ENCODE measurements around the gene PNLIPRP2. TPM values are rescaled to one million over a fixed set of nuclear protein-coding genes. Genes with fewer than 3 reads are reported as not detected.

Gene PNLIPRP2
- polyA plus RNA-seq, 1 of the 3 experiments (the other 2 are of a cell fraction) = not detected

- CTCF ChIA-PET = interaction anchor here (0.8 to 1.2 kb wide), 2 partner anchors 151 to 160 kb away, joined by 3 read pairs; no protein-coding TSS in a partner anchor
- TF ChIP-seq RAD21 (IDR thresholded peaks at IDR 0.05; ENCODE audit: low read length) (no peak), REST (IDR thresholded peaks at IDR 0.05; ENCODE audit: low read depth, low read length) (no peak), EZH2phosphoT487 (IDR thresholded peaks at IDR 0.05; ENCODE audit: borderline replicate concordance, low read depth) (no peak), ELF1 (IDR thresholded peaks at IDR 0.05) (no peak), IRF3 (IDR thresholded peaks at IDR 0.05; ENCODE audit: low read depth, low read length) (no peak), RCOR1 (IDR thresholded peaks at IDR 0.05; ENCODE audit: low read length) (no peak), SIN3A (IDR thresholded peaks at IDR 0.05; ENCODE audit: borderline replicate concordance, low read depth, low read length) (no peak), RFX5 (IDR thresholded peaks at IDR 0.05; ENCODE audit: low read length) (no peak), CTCF (IDR thresholded peaks at IDR 0.05) (no peak), FOSL2 (IDR thresholded peaks at IDR 0.05; ENCODE audit: borderline replicate concordance, low read depth) (no peak), MXI1 (IDR thresholded peaks at IDR 0.05; ENCODE audit: low read depth, low read length) (no peak), EP300 (IDR thresholded peaks at IDR 0.05; ENCODE audit: borderline replicate concordance in 1 of 2, low read depth in 1 of 2, low read length in 1 of 2) (no peak), NFIC (IDR thresholded peaks at IDR 0.05; ENCODE audit: borderline replicate concordance) (no peak), PBX3 (IDR thresholded peaks at IDR 0.05) (no peak), CHD2 (IDR thresholded peaks at IDR 0.05; ENCODE audit: low read length, partially characterized antibody) (no peak), FOXM1 (IDR thresholded peaks at IDR 0.05; ENCODE audit: low read depth) (no peak), TAF1 (IDR thresholded peaks at IDR 0.05; ENCODE audit: borderline replicate concordance, low read depth, low read length) (no peak), GATA2 (CRISPR knock-in tag; IDR thresholded peaks at IDR 0.05) (no peak), SMC3 (IDR thresholded peaks at IDR 0.05; ENCODE audit: low read depth, low read length) (no peak)
Observed at GRCh38 chr10:116636385-116636784, 15.6 kb downstream of the PNLIPRP2 start.

More at GRCh38 chr10:116636385-116636784, 15.6 kb downstream of the PNLIPRP2 start:
- no peaks in the 10 kb centered on the region for H3K9me2 ChIP-seq
- no peaks in the 10 kb centered on the region for H3K79me2 ChIP-seq (ENCODE audit: insufficient read depth)
- no peak overlapping the region for H3K9ac ChIP-seq
- DNase-seq = no peak
- no peaks in the 10 kb centered on the region for H3F3A ChIP-seq (replicated peaks; ENCODE audit: insufficient read depth)
- H3K36me3 ChIP-seq (replicated peaks in 1 of 2; ENCODE audit: control insufficient read depth in 1 of 2, insufficient read depth in 2 of 2, low read length in 1 of 2) = no peaks in the 10 kb centered on the region
- no peaks in the 10 kb centered on the region; the same call in 1 of the 2 replicates for H3K27me3 ChIP-seq (ENCODE audit: insufficient read depth)
- no peak overlapping the region for H3K27ac ChIP-seq (ENCODE audit: low read depth in 2 of 2, low read length in 1 of 2)
- H3K4me1 ChIP-seq (ENCODE audit: control insufficient read depth in 1 of 2, insufficient read depth in 2 of 2, low read depth in 1 of 2, low read length in 1 of 2) = no peaks in the 10 kb centered on the region
- no peaks in the 10 kb centered on the region for H3K9me3 ChIP-seq
- H3K4me2 ChIP-seq = no peak overlapping the region
- H4K20me1 ChIP-seq (ENCODE audit: insufficient read depth) = no peaks in the 10 kb centered on the region
- no peak overlapping the region for H3K4me3 ChIP-seq (ENCODE audit: low read depth in 2 of 2, low read length in 1 of 2)
- no peak overlapping the region for H2AFZ ChIP-seq (ENCODE audit: low read depth)
- POLR2A ChIA-PET = no interaction called here
